DMS53 treated with DMSO at 0.1 percent for 48 hours (cell line): ENCODE results near the gene PJVK.

Experiments
- DNase-seq: peaks from one replicate; lab custom pipeline; 2025; ENCODE audit not compliant: unreplicated experiment; lab: John Stamatoyannopoulos, UW

Gene PJVK

DNA sequence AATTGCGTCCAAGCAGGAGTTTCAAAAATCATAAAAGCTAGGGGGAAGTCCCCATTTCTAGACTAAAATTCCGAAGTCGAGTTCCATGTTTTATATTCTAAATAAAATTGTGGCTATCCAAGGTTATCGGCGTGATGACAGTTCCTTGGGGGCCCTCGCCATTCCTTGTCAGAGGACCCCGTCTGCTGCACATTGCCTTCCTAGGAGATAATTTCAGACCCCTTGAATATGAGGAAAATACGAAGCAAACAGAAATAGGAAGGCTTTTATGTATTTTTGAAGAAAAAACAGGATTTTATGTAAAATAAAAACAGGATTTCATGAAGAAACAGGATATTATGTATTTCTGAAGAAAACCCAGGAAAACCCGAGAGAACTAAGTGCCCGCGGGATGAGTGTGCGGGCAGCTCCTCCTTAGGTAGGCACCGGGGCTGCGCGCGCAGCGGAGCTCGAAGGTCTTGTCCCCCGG lies 28.6 kb downstream of the PJVK start:
- DNase-seq: no peak

DNA sequence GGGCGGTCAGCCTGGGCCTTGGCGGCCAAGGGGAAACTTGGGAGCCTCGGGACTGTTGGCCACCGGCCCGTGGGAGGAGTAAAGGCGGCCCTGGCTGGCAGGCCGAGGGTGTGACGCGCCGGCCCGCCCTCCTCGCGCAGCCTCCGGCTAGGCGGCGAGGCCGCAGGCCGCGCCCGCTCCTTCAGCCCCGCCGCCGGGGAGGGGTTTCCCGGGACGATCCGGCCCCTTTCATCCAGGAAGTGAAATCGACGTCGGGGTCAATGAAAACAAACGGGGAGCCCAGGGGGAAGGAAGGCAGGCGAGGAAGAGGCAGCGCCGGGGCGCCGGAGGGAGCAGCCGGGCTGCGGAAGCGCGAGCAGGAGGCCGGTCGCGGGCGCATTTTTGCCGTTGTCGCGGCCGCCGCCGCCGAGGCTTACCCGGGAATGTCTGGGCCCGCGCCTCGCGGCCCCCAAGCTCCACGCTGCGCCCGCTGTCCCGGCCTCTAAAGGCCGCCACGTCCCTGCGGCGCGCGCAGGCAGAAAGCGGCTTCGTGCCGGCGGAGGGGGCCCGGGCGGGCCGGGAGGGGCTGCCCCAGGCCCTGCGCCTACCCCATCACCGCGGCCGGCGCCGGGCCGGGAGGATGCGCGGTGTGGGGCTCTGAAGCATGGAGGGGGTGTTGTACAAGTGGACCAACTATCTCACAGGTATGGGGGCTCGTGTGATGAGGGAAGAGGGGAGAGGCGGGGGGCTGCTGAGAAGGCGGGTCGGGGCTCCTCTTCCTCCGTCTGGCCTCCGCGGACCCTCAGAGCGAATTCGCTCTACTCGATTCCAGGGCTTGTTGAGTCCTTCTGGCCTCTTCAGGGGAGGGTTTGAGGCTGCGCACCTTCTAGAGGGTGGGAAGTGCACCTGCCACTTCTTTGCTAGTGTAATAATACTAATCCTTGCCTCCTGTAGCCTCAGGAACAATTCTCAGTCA lies 29.3 kb downstream of the PJVK start, which contains the start of gene PLEKHA3:
Gene PLEKHA3 (plus strand): TSS at position 231 of the 955 bp plus-strand sequence. CDS start 413 bp downstream, at position 644.
- peak; percentile 98 for DNase-seq

DNA sequence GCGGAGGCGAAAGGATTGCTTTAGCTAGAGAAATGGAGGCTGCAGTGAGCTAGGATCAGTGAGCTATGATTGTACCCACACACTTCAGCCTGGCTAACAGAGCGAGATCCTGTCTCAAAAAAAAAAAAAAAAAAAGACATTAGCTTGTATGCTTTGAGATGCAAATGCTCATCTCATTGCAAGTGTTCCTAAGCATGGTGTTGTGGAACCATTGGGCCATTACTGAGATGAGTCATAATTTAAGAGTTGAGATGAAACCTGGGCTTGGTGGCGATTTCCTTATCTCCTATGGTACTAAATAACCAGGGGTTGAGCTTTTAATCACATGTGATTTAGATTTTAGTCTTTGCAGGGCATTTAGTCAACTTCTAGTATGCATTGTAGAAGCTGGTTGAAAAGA lies 31.3 kb downstream of the PJVK start:
- peak; percentile 38 for DNase-seq

DNA sequence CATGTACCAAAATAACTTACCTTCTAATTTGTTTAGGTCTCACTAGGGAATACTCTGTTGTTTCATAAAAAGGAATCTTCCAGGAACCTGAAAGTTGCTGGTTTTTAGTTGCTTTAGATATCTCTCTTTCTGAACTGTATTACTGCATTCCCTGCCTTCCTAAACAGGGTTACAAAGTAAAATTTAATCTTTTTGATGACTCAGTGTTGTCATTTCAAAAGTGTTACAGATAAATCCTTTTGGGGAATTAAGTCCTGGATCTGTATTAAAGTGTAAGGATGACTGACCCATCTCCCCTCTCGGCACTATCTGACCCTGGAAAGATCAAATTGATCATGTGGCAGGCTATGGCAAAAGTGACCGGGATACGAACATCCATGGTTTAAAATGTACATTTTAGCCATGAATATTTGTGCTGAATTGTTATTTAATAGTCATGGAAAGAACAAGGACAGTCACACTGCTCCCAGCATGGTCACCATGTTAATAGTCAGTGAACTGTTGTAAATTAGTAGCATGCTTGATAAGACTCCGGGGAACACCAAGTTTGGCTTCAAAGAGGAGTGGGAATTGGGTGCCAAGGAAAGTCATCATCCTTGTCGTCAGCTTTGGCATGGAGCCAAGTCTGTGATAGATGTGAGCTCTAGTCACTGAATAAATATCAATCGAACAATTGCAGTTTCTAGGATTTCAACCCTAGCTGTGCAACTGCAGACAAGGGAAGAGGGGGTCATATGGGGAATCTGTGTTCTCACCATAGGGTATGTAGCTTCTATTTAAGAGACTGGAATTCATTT lies 33.3 kb downstream of the PJVK start:
- DNase-seq: peak; percentile 33

DNA sequence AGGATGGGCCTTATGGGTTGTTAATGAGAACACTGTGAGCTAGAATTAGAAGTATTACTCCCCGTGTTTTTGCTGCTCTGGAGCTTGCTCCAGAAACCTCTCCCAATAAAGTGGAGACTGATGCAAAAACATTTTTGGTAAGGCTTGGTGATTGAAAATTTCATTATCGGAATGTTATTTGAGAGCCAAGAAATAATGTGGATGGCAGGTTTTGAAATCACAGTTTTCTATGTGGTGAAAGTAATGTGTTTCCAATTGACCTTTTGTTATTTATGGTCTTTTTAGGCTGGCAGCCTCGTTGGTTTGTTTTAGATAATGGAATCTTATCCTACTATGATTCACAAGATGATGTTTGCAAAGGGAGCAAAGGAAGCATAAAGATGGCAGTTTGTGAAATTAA lies 34.2 kb downstream of the PJVK start:
- no peak for DNase-seq

DNA sequence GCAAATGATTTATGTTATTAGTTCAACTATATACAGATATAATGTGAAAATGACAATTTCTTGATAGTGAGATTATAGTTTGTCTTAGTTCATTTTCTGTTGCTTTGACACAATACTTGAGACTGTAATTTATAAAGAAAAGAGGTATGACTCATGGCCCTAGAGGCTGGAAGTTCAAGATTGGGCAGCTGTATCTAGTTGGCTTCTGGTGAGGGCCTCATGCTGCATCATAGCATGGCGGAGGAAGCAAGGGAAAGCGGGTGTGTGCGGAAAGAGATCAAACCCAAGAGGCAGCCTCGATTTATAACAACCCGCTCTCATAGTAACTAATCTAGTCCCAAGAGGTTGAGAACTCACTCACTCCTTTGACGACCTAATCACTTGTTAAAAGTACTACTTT lies 40.4 kb downstream of the PJVK start:
- DNase-seq: no peak

DNA sequence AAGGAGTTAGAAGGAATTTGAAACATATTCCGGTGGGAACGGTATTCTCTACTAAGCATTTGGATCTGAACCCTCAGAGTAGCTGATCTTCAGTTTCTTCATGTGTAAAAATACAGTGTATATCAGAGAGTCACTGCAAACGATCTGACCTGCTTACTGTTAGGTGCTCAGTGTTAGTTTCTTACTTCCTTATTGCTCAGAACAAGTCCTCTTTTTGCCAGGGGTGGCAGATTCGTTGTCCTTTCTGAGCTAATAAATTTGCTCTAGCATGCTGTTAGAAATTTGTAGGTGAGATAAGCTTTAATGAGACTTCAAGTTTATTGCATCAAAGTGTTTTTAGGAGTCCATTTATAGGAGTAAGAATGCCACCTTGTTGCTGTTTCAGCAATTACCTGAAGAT lies 44.9 kb downstream of the PJVK start:
- DNase-seq: no peak

DNA sequence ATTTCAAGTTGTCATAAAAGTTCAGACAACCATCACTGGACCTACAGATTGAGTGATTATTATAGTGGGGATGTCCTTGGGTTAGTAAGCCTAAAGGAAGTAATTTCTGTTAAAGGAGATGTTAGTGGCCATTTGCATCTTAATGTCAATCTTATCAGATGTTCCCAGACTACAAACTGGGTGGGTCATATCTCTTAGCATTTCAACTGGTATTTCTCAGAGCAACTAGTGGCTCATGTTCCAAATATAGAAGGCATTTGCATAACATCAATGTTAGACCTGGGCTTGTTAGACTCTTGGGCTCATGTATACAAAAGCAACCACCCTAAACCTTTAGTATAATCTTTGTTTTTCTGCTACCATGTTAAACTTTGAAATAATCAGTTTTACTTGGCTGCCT lies 47.0 kb downstream of the PJVK start:
- no peak for DNase-seq

DNA sequence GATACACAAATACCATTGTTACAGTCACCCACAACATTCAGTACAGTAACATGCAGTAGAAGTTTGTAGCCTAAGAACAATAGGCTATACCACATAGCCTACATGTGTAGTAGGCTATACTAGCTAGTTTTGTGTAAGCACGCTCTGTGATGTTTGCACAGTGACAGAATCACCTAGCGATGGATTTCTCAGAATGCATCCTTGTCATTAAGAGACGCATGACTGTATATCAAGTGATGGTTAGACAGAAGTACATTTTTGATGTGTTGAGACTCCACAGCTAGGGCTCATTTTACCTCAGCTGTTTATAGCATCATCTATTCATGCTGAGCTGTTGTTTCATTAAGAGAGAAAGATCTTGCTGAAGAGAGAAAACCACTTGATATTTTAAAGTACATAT lies 48.5 kb downstream of the PJVK start:
- DNase-seq: no peak

DNA sequence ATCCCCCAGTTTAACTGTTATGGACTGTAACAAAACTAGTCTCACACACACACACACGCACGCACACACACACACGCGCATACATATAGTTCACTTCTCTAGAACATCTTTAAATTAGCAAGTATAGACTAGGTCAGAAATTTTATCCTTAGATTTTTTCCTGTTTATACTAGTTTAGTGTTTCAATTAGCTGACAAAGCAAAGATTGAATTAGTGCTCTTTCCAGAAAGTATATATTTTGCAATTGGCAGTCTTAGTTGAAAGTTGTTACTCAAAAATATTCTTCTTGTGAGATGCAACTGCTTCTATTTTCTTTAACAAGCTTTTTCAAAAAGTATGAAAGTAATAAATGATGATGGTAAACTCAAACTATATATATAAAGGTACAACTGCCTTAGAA lies 51.6 kb downstream of the PJVK start:
- DNase-seq: no peak

DNA sequence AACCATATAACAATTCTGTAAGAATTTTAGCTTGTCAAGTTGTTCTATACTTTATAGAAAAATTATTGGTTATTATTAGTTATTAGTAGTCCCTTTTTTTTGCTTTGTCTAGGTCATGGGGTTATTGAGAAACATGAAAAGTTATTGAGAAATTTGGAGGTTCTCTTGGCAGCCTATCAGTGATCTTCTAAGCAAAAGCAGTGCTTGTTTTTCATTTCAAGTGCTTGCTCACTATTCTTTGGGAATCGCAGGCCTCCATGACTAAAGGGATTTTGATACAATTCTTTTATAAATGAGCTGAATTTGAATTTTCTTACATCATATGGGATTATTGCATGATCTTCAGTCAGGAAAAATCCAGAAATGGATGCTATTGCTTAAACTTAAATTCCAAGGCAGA lies 54.9 kb downstream of the PJVK start:
- no peak for DNase-seq

DNA sequence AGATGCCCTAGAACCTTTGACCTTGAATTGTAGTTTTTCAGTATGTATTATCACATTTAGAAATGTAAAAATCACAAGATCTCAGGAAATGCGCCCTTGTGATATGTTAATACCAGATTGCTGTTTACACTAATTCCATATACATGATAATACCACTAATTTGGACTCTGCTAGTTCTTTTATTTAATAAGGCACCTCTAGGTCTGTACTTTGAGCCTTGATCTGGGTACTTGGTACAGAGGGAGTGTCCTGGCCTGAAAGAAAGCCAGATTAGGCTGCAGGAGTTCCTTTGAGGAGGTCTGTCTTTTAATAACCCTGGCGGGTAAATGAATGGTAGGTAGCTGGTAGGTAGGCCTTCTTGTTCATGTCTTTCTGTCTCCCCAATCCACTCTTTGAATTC lies 55.3 kb downstream of the PJVK start:
- no peak for DNase-seq

DNA sequence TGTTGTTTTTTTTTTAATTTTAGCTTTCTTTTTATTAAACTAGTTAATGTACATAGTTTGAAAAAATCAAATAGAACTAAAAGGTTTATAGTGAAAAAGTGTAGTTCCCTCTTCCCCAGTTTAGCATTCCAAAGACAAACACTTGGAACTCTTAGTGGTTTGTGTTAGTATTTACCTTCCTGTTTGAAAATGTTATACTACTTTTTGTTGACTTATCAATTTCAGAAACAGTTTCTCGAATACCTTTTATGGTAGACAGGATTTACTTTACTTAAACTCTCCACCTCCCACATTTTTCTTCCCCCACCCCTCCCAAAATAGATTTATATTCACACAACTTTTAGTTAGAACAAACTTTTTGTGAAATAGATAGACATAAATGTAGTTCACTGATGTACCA lies 55.8 kb downstream of the PJVK start:
- no peak for DNase-seq

DNA sequence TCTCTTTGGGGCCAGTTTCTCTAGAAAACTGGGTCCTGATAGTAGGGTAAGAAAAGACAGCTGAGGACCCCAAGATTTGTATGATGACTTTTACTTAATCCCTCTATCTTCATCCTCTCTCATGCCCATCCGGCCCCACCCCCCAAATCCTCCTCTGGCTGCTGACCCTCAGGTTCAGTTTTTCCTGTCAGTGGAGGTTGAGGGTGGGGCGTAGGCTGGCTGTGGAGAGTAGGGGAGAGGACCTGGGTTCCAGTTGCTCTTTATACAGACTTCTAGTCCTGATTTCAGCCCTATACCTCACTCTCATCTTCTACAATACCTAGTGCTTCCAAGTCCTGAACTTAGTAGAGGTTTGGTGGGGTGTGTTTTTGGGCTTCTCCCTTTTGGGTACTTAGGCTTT lies 57.5 kb downstream of the PJVK start:
- DNase-seq: no peak

DNA sequence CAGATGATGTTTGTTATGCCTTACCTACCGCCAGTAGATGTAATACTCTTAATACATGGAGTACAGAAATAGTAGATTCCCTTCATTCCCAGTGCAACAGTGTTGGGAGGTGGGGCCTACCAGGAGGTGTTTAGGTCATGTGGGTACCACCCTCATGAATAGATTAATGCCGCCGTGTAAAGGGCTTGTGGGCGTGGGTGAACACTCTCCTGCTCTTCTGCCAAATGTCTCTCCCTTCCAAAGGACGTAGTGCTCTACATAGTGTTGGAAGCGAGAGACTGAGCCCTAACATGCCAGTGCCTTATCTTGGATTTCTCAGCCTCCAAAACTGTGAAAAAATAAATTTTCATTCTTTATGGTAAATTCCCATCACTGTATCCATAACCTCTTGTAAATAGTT lies 59.2 kb downstream of the PJVK start:
- DNase-seq: no peak
